Heart left ventricle (tissue), 16 donors: Measurements from ENCODE around the gene TMTC2. TPM values are rescaled to one million over a fixed set of nuclear protein-coding genes. Genes with fewer than 3 reads are reported as not detected.

Experiments
- ATAC-seq, 4 donors: fragments of 200-7000 bp; cut with Tn5 transposase; one replicate each; pipeline ENCODE4 v1.9.1; 2020 to 2022; ENCODE audit warnings: moderate library complexity in 4 of 4, mild to moderate bottlenecking in 3 of 4, moderate number of reproducible peaks in 1 of 4
- DNase-seq, 5 donors: peaks; one replicate each; pipeline ENCODE4 v3.0.0-alpha.2; 2020
- H3K27ac ChIP-seq, 12 donors: fragments of 200-600 bp; sonication (generic) in 4 of 12; one replicate each; pipeline versions ENCODE4 v1.5.0 to v1.8.0; 2016 to 2022; ENCODE audit warnings: mild to moderate bottlenecking in 2 of 12
- H3K27me3 ChIP-seq, 9 donors: fragments of 200-600 bp; sonication (generic) in 2 of 9; one replicate each; pipeline versions ENCODE4 v1.5.1 to v1.8.0; 2016 to 2022; ENCODE audit warnings: mild to moderate bottlenecking in 3 of 9
- H3K36me3 ChIP-seq, 9 donors: fragments of 200-600 bp; sonication (generic) in 2 of 9; one replicate each; pipeline versions ENCODE4 v1.5.0 to v1.8.0; 2018 to 2022; ENCODE audit warnings: mild to moderate bottlenecking in 2 of 9
- H3K4me1 ChIP-seq, 12 donors: fragments of 200-600 bp; sonication (generic) in 4 of 12; one replicate each; pipeline versions ENCODE4 v1.5.0 to v1.8.0; 2016 to 2022; ENCODE audit warnings: mild to moderate bottlenecking in 3 of 12
- H3K4me3 ChIP-seq, 12 donors: fragments of 200-600 bp; sonication (generic) in 4 of 12; one replicate each; pipeline versions ENCODE4 v1.5.0 to v1.8.0; 2017 to 2022; ENCODE audit warnings: mild to moderate bottlenecking in 9 of 12, moderate library complexity in 4 of 12
- H3K9me3 ChIP-seq, 12 donors: fragments of 200-600 bp; sonication (generic) in 4 of 12; one replicate each; pipeline versions ENCODE4 v1.5.0 to v1.8.0; 2016 to 2022; ENCODE audit warnings: mild to moderate bottlenecking in 1 of 12
- POLR2A ChIP-seq, 2 donors: fragments of 450-650 bp; IDR thresholded peaks; one replicate each; pipeline ENCODE4 v1.6.1; 2017; ENCODE audit warnings: antibody characterized with exemption in 2 of 2, mild to moderate bottlenecking in 2 of 2, moderate library complexity in 2 of 2
- WGBS, 4 donors: extraction: QIAGEN DNeasy Blood & Tissue Kit in 2 of 4; methylation state at CpG; one replicate each; pipeline versions ENCODE4 v1.1.5 to v1.1.7; 2013 to 2018; 5-methylcytosine and 5-hydroxymethylcytosine counted together
- intact Hi-C, 10 donors: fragments of 100-400 bp; cut with DNase I; formaldehyde crosslinking; loops; one replicate each; pipeline versions ENCODE4 v1.11.1 to v1.14.2; 2022
- polyA plus RNA-seq, 2 donors: library from polyadenylated mRNA; stranded (reverse); fragments of 200-250 nt; gene quantifications; one replicate each; pipeline ENCODE4 v1.2.3, GENCODE V29; 2013
- total RNA-seq, 9 donors: library from RNA; depleted of rRNA in 2 of 9; stranded (reverse); fragments of >200 nt in 2 of 9; fragmentation: NEBNext Ultra II Directional in 3 of 9; extraction: Animal tissue kit (Norgen Biotek cat#: 25700) in 3 of 9; gene quantifications; one replicate each; pipeline versions ENCODE4 v1.1.0 to v1.2.4, GENCODE V29; 2016 to 2023
- TF ChIP-seq, protein P1 (sequence below), 12 donors: fragments of 200-600 bp; sonication (generic) in 4 of 12; IDR thresholded peaks; one replicate each; pipeline versions ENCODE4 v1.5.0 to v1.8.0; 2018 to 2022; ENCODE audit warnings: antibody characterized with exemption in 12 of 12, mild to moderate bottlenecking in 5 of 12
- donor health status: ischemic (EF 13 %, LVEDD 7.1; RV severe dilation, severe dysfunction).
- donor health status: healthy with polysubstance abuse.
- donor health status: DM: no; HTN: yes; CAD: no.
- donor health status: DM: no; HTN: no; CAD: no.
- donor health status: ischemic (EF 25% LVEDD 6.9; RV normal size, moderate dysfunction).
- donor health status: ischemic (EF 25% LVEDD 5.7; RV mildly dilated, moderate dysfunction).
- donor health status: healthy.
- donor health status: DM: yes; HTN: yes; CAD: no.
- donor health status: ischemic (EF 35%, LVEDD 5.7; RV mildly dilated, moderate dysfunction).
- donor health status: nonischemic (EF 11% LVEDD 7.7; RV severe dilation, severe dysfunction).
- donor health status: DM: yes; HTN: yes; CAD: no.
- donor health status: PGD.
- donor health status: ischemic (EF 29% LVEDD 5.4; RV normal size, mild dysfunction).
- donor health status: nonischemic (EF 23%, LVEDD 6.1; RV moderate dilation, normal function).

TMTC2 gene
- total and polyA plus RNA-seq, 11 donors, result 1.1 to 5.7 (median 3.3) TPM

- intact Hi-C loops, result no loop called here
- WGBS, 4 donors, result 78 to 97% (median 89%) methylated on average over 1 of the region's 1 CpG
Measured at GRCh38 chr12:83092129-83092528, 405.4 kb downstream of the TMTC2 start.

GRCh38 chr12:83092606-83093005, 405.9 kb downstream of the TMTC2 start:
- WGBS, 4 donors, result 82 to 90% (median 87%) methylated on average over 5 of the region's 5 CpGs
- intact Hi-C loops, result no loop called here
- H3K27ac ChIP-seq, result no peak overlapping the region
- no peaks in the 10 kb centered on the region for H3K27me3 ChIP-seq
- no peaks in the 10 kb centered on the region for H3K36me3 ChIP-seq
- H3K4me1 ChIP-seq, result no peaks in the 10 kb centered on the region
- H3K4me3 ChIP-seq, result no peak overlapping the region
- H3K9me3 ChIP-seq, result no peaks in the 10 kb centered on the region
- no peak for ATAC-seq
- no peak for DNase-seq
- TF ChIP-seq, protein P1, sequence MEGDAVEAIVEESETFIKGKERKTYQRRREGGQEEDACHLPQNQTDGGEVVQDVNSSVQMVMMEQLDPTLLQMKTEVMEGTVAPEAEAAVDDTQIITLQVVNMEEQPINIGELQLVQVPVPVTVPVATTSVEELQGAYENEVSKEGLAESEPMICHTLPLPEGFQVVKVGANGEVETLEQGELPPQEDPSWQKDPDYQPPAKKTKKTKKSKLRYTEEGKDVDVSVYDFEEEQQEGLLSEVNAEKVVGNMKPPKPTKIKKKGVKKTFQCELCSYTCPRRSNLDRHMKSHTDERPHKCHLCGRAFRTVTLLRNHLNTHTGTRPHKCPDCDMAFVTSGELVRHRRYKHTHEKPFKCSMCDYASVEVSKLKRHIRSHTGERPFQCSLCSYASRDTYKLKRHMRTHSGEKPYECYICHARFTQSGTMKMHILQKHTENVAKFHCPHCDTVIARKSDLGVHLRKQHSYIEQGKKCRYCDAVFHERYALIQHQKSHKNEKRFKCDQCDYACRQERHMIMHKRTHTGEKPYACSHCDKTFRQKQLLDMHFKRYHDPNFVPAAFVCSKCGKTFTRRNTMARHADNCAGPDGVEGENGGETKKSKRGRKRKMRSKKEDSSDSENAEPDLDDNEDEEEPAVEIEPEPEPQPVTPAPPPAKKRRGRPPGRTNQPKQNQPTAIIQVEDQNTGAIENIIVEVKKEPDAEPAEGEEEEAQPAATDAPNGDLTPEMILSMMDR (IDR thresholded peaks at IDR 0.05), result no peak
- no peak for TF ChIP-seq POLR2A (IDR thresholded peaks at IDR 0.05)

More at GRCh38 chr12:83092129-83092528, 405.4 kb downstream of the TMTC2 start:
- H3K27me3 ChIP-seq, result no peaks in the 10 kb centered on the region
- no peak overlapping the region for H3K4me3 ChIP-seq
- no peaks in the 10 kb centered on the region for H3K4me1 ChIP-seq
- no peaks in the 10 kb centered on the region for H3K36me3 ChIP-seq
- no peak overlapping the region for H3K27ac ChIP-seq
- TF ChIP-seq, protein P1 (IDR thresholded peaks at IDR 0.05), result no peak
- TF ChIP-seq POLR2A (IDR thresholded peaks at IDR 0.05), result no peak
- no peak for ATAC-seq
- DNase-seq, result no peak
- no peaks in the 10 kb centered on the region for H3K9me3 ChIP-seq

- ATAC-seq, result no peak
Measured at GRCh38 chr12:83093426-83093825, 406.7 kb downstream of the TMTC2 start.

GRCh38 chr12:83097643-83098342, 411.1 kb downstream of the TMTC2 start:
- Histone ChIP-seq H3K27me3 (no peaks in the 10 kb centered on the region), H3K4me3 (no peak overlapping the region), H3K4me1 (peaks cover 0 to 9% (median 0%) of the 10 kb centered on the region in 12 donors), H3K27ac (no peak overlapping the region), H3K9me3 (no peaks in the 10 kb centered on the region), H3K36me3 (no peaks in the 10 kb centered on the region)
- no peak for TF ChIP-seq POLR2A (IDR thresholded peaks at IDR 0.05)
- intact Hi-C loops, result no loop called here
- ATAC-seq (no peak), DNase-seq (no peak)
- 90 to 94% (median 91%) methylated on average over 5 of the region's 5 CpGs for WGBS, 4 donors

More at GRCh38 chr12:83093426-83093825, 406.7 kb downstream of the TMTC2 start:
- intact Hi-C loops, result no loop called here
- no peaks in the 10 kb centered on the region for H3K27me3 ChIP-seq
- WGBS, 4 donors, result 68 to 81% (median 78%) methylated on average over 1 of the region's 1 CpG
- H3K4me3 ChIP-seq, result no peak overlapping the region
- no peak overlapping the region for H3K27ac ChIP-seq
- no peaks in the 10 kb centered on the region for H3K9me3 ChIP-seq
- H3K36me3 ChIP-seq, result no peaks in the 10 kb centered on the region
- no peak for DNase-seq
- H3K4me1 ChIP-seq, result no peaks in the 10 kb centered on the region
- TF ChIP-seq, protein P1 (IDR thresholded peaks at IDR 0.05), result no peak
- TF ChIP-seq POLR2A (IDR thresholded peaks at IDR 0.05), result no peak

- no peak for DNase-seq
Measured at GRCh38 chr12:83099436-83099835, 412.7 kb downstream of the TMTC2 start.

More at GRCh38 chr12:83099436-83099835, 412.7 kb downstream of the TMTC2 start:
- Histone ChIP-seq H3K36me3 (no peaks in the 10 kb centered on the region), H3K4me1 (peaks cover 0 to 9% (median 0%) of the 10 kb centered on the region in 12 donors), H3K27me3 (no peaks in the 10 kb centered on the region), H3K27ac (no peak overlapping the region), H3K9me3 (no peaks in the 10 kb centered on the region), H3K4me3 (no peak overlapping the region)
- 82 to 89% (median 85%) methylated on average over 3 of the region's 3 CpGs for WGBS, 4 donors
- TF ChIP-seq, protein P1 (IDR thresholded peaks at IDR 0.05), result no peak
- no peak for TF ChIP-seq POLR2A (IDR thresholded peaks at IDR 0.05)
- intact Hi-C loops, result no loop called here
- no peak for ATAC-seq
